Astrocyte (in vitro differentiated cells and primary cell): ENCODE results near the gene MORN1. TPM values are rescaled to one million over a fixed set of nuclear protein-coding genes. Genes with fewer than 3 reads are reported as not detected.

Experiments
- DNase-seq: peaks from one replicate; pipeline ENCODE4 v3.0.0-alpha.2; 2010; ENCODE audit warnings: low read depth
- FAIRE-seq: peaks from 2 replicates; lab custom pipeline; 2011; peaks lifted over from hg19 to GRCh38; lab: Jason Lieb, UNC
- H2AFZ ChIP-seq: 2 replicates; pipeline ENCODE4 v1.6.0; 2012; ENCODE audit warnings: low read depth, low read length, inconsistent platforms
- H3K27ac ChIP-seq: 2 replicates; pipeline ENCODE4 v1.5.1; 2011; ENCODE audit warnings: low read depth, low read length, inconsistent platforms
- H3K27me3 ChIP-seq: 2 replicates; pipeline ENCODE4 v1.6.0; 2011; ENCODE audit warnings: low read length, inconsistent platforms; ENCODE audit not compliant: insufficient read depth
- H3K36me3 ChIP-seq: 2 replicates; pipeline ENCODE4 v1.5.1; 2011; ENCODE audit warnings: low read length, inconsistent platforms; ENCODE audit not compliant: insufficient read depth
- H3K4me1 ChIP-seq: 2 replicates; pipeline ENCODE4 v1.5.1; 2011; ENCODE audit warnings: low read length, inconsistent platforms; ENCODE audit not compliant: insufficient read depth
- H3K4me2 ChIP-seq: 2 replicates; pipeline ENCODE4 v1.6.0; 2012; ENCODE audit warnings: low read length, inconsistent platforms
- H3K4me3 ChIP-seq: 2 replicates; pipeline ENCODE4 v1.5.1; 2011; ENCODE audit warnings: low read depth, mild to moderate bottlenecking, low read length, inconsistent platforms; ENCODE audit not compliant: insufficient read depth
- H3K79me2 ChIP-seq: 2 replicates; pipeline ENCODE4 v1.6.0; 2012; ENCODE audit warnings: mild to moderate bottlenecking, low read length, inconsistent platforms; ENCODE audit not compliant: insufficient read depth
- H3K9ac ChIP-seq: 2 replicates; pipeline ENCODE4 v1.6.0; 2012; ENCODE audit warnings: mild to moderate bottlenecking, low read length, inconsistent platforms
- H3K9me3 ChIP-seq: 2 replicates; pipeline ENCODE4 v1.5.1; 2012; ENCODE audit warnings: low read depth, mild to moderate bottlenecking, low read length, inconsistent platforms; ENCODE audit not compliant: insufficient read depth
- H4K20me1 ChIP-seq: 2 replicates; pipeline ENCODE4 v1.6.0; 2012; ENCODE audit warnings: low read length, inconsistent platforms; ENCODE audit not compliant: insufficient read depth
- H3K27ac Mint-ChIP-seq: one replicate; pipeline ENCODE4 v1.8.0; 2021; ENCODE audit warnings: mild to moderate bottlenecking, mixed read lengths; ENCODE audit not compliant: unreplicated experiment
- H3K27me3 Mint-ChIP-seq: one replicate; pipeline ENCODE4 v1.8.0; 2021; ENCODE audit warnings: low read depth, mixed read lengths; ENCODE audit not compliant: unreplicated experiment
- H3K36me3 Mint-ChIP-seq: one replicate; pipeline ENCODE4 v1.8.0; 2021; ENCODE audit warnings: low read depth, mixed read lengths; ENCODE audit not compliant: unreplicated experiment
- H3K4me1 Mint-ChIP-seq: one replicate; pipeline ENCODE4 v1.8.0; 2021; ENCODE audit warnings: low read depth, mixed read lengths; ENCODE audit not compliant: unreplicated experiment
- H3K4me3 Mint-ChIP-seq: one replicate; pipeline ENCODE4 v1.8.0; 2021; ENCODE audit warnings: mild to moderate bottlenecking, moderate library complexity, mixed read lengths; ENCODE audit not compliant: unreplicated experiment
- H3K9me3 Mint-ChIP-seq: one replicate; pipeline ENCODE4 v1.8.0; 2021; ENCODE audit warnings: mild to moderate bottlenecking, mixed read lengths; ENCODE audit not compliant: unreplicated experiment
- CTCF ChIP-seq: IDR thresholded peaks from 2 replicates; pipeline ENCODE4 v1.5.1; 2011; ENCODE audit warnings: low read depth, mild to moderate bottlenecking, inconsistent platforms, low read length, moderate library complexity; ENCODE audit not compliant: insufficient read depth
- EZH2 ChIP-seq: IDR thresholded peaks from 2 replicates; pipeline ENCODE4 v1.6.1; 2012; ENCODE audit warnings: mild to moderate bottlenecking, low read length, inconsistent platforms; ENCODE audit not compliant: insufficient read depth
- total RNA-seq: library from RNA; stranded (reverse); gene quantifications from 2 replicates; pipeline ENCODE4 v1.2.1, GENCODE V29; 2021

The MORN1 gene
- total RNA-seq, 1 donor from 2014 or later = 9.2 TPM

DNA sequence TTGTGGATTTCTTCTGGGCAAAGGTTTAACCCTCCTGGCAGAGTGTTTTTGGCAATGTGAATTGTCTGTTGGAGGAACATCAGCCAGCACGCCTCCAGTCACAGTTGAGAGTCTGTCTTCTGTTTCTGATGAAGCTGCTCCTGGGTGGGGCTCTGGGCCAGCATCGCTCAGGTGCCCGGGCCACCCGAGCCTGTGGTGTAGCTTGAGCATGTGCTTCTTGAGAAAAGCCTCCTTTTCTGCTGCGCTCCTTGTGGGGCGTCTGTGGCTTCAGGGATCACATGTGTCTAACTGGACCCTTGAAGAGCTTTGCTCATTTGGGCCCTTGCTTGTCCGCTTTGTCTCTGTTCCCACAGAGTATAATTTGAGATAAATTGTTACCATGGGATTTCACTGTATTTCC, 7.5 kb upstream of the MORN1 start:
- Mint-ChIP-seq H3K4me3 (no peak overlapping the region), H3K27ac (no peak overlapping the region), H3K27me3 (no peaks in the 10 kb centered on the region), H3K4me1 (peaks cover 6% of the 10 kb centered on the region), H3K9me3 (peaks cover 3% of the 10 kb centered on the region), H3K36me3 (peaks cover 21% of the 10 kb centered on the region)
- no peak overlapping the region for H2AFZ ChIP-seq
- H3K4me2 ChIP-seq = no peak overlapping the region
- no peaks in the 10 kb centered on the region for H3K27me3 ChIP-seq
- H3K9ac ChIP-seq = no peak overlapping the region
- H3K27ac ChIP-seq = no peak overlapping the region
- H3K4me1 ChIP-seq = no peaks in the 10 kb centered on the region
- H3K9me3 ChIP-seq = no peaks in the 10 kb centered on the region
- peaks cover 90% of the 10 kb centered on the region for H3K79me2 ChIP-seq
- H3K36me3 ChIP-seq = peaks cover 62% of the 10 kb centered on the region
- DNase-seq (no peak), FAIRE-seq (no peak)
- H3K4me3 ChIP-seq = no peak overlapping the region
- TF ChIP-seq EZH2 = no peak
- no peak for TF ChIP-seq CTCF
- peaks cover 83% of the 10 kb centered on the region for H4K20me1 ChIP-seq

- TF ChIP-seq CTCF = no peak
- TF ChIP-seq EZH2 = no peak
- DNase-seq (no peak), FAIRE-seq (no peak)
- peaks cover 12% of the 10 kb centered on the region for H3K4me1 ChIP-seq
- no peak overlapping the region for H3K9ac ChIP-seq
- no peak overlapping the region for H3K27ac ChIP-seq
- Mint-ChIP-seq H3K4me1 (peaks cover 13% of the 10 kb centered on the region), H3K36me3 (peaks cover 19% of the 10 kb centered on the region), H3K9me3 (peaks cover 3% of the 10 kb centered on the region), H3K4me3 (no peak overlapping the region), H3K27me3 (no peaks in the 10 kb centered on the region), H3K27ac (peak overlapping the region; percentile 85)
- peaks cover 95% of the 10 kb centered on the region for H3K79me2 ChIP-seq
- H3K27me3 ChIP-seq = no peaks in the 10 kb centered on the region
- no peak overlapping the region for H3K4me3 ChIP-seq
- no peak overlapping the region for H2AFZ ChIP-seq
- H4K20me1 ChIP-seq = peaks cover 90% of the 10 kb centered on the region
- H3K36me3 ChIP-seq = peaks cover 51% of the 10 kb centered on the region
- H3K4me2 ChIP-seq = no peak overlapping the region
- no peaks in the 10 kb centered on the region for H3K9me3 ChIP-seq
Observed at GRCh38 chr1:2397007-2397679, 5.8 kb upstream of the MORN1 start.

- peaks cover 83% of the 10 kb centered on the region for H4K20me1 ChIP-seq
- H3K27ac ChIP-seq = no peak overlapping the region
- no peak overlapping the region for H3K4me3 ChIP-seq
- no peaks in the 10 kb centered on the region for H3K9me3 ChIP-seq
- no peak overlapping the region for H3K4me2 ChIP-seq
- H3K4me1 ChIP-seq = peaks cover 12% of the 10 kb centered on the region
- no peak overlapping the region for H3K27ac Mint-ChIP-seq
- H3K36me3 Mint-ChIP-seq = peaks cover 19% of the 10 kb centered on the region
- H2AFZ ChIP-seq = no peak overlapping the region
- peaks cover 13% of the 10 kb centered on the region for H3K4me1 Mint-ChIP-seq
- DNase-seq (no peak), FAIRE-seq (no peak)
- H3K9me3 Mint-ChIP-seq = peaks cover 3% of the 10 kb centered on the region
- no peak for TF ChIP-seq CTCF
- no peak for TF ChIP-seq EZH2
- peaks cover 49% of the 10 kb centered on the region for H3K36me3 ChIP-seq
- H3K27me3 Mint-ChIP-seq = no peaks in the 10 kb centered on the region
- peaks cover 93% of the 10 kb centered on the region for H3K79me2 ChIP-seq
- H3K9ac ChIP-seq = no peak overlapping the region
- H3K27me3 ChIP-seq = no peaks in the 10 kb centered on the region
- no peak overlapping the region for H3K4me3 Mint-ChIP-seq
Observed at GRCh38 chr1:2396476-2396875, 5.1 kb upstream of the MORN1 start.
